ENCODE data around the gene NUDT21. TPM values are rescaled to one million over a fixed set of nuclear protein-coding genes. Genes with fewer than 3 reads are reported as not detected.

The NUDT21 gene
- total and polyA plus RNA-seq, 2 of the 8 experiments (the other 6 are each of a cell fraction or from before 2014, with no cell fraction given): 78.1 to 277 TPM

DNA sequence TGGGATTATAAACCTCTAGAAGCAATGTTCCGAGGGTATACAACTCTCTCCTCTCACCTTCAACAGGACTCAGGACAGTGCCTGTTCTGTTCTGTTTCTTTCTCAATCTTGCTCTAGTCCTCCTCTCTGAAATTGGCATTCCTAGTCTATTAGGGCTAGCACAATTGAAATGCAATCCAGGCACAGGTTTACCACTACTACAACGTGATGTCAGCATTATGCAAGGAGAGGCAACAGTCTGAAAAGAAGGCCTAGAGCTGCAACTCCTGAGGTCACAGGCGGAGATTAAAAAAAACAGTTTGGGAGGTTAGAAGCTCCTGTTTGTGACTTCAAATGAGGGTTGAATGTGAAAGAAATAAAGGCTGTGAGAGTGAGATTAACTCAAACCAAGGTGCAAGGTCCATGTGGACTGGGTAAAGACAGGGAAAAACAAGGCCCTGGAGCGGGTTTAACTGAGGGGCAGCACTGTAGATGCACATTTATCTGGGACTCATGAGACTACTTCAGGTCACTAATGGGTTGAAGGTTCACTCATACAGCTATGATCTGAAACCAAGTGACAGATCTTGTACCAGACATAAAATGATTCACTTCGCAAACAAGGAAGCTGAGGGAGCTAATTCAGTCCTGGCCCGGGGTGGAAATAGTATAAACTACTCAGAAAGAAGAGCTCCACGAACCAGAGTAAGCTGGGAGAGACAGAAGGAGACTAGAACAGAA, 42.6 kb downstream of the NUDT21 start:
- H3K36me3 ChIP-seq (ENCODE audit: control insufficient read depth in 2 of 4, insufficient read depth in 4 of 4, low read length in 3 of 4): peaks cover 0 to 6% (median 3%) of the 10 kb centered on the region in 4 experiments; a peak in 4 of 8 replicates
- FAIRE-seq: no peak
- TF ChIP-seq CHD1 (IDR thresholded peaks at IDR 0.05; ENCODE audit: low read depth, low read length) (no peak), FOSL1 (IDR thresholded peaks at IDR 0.05; ENCODE audit: insufficient read depth, low read depth, low read length) (no peak), CREB1 (IDR thresholded peaks at IDR 0.05) (no peak), PHF8 (conservative IDR thresholded peaks at IDR 0.05; ENCODE audit: low read depth, low read length) (no peak), GABPA (IDR thresholded peaks at IDR 0.05; ENCODE audit: borderline replicate concordance, insufficient read depth, low read length) (no peak), POLR2AphosphoS5 (IDR thresholded peaks at IDR 0.05; ENCODE audit: low read depth, low read length) (no peak), HDAC2 (IDR thresholded peaks at IDR 0.05; ENCODE audit: borderline replicate concordance in 1 of 2, low read depth in 2 of 2, low read length in 2 of 2) (no peak), TEAD4 (IDR thresholded peaks at IDR 0.05; ENCODE audit: low read depth, low read length) (no peak), CHD2 (IDR thresholded peaks at IDR 0.05; ENCODE audit: low read length) (no peak), JUND (IDR thresholded peaks at IDR 0.05; ENCODE audit: low read length) (no peak)
- TF ChIP-seq, protein P1, sequence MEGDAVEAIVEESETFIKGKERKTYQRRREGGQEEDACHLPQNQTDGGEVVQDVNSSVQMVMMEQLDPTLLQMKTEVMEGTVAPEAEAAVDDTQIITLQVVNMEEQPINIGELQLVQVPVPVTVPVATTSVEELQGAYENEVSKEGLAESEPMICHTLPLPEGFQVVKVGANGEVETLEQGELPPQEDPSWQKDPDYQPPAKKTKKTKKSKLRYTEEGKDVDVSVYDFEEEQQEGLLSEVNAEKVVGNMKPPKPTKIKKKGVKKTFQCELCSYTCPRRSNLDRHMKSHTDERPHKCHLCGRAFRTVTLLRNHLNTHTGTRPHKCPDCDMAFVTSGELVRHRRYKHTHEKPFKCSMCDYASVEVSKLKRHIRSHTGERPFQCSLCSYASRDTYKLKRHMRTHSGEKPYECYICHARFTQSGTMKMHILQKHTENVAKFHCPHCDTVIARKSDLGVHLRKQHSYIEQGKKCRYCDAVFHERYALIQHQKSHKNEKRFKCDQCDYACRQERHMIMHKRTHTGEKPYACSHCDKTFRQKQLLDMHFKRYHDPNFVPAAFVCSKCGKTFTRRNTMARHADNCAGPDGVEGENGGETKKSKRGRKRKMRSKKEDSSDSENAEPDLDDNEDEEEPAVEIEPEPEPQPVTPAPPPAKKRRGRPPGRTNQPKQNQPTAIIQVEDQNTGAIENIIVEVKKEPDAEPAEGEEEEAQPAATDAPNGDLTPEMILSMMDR (IDR thresholded peaks at IDR 0.05; ENCODE audit: control extremely low read depth in 1 of 3, insufficient read depth in 1 of 3, low read depth in 1 of 3, low read length in 3 of 3): no peak

More for the DNA sequence above, 42.6 kb downstream of the NUDT21 start:
- H3K56ac ChIP-seq (replicated peaks; ENCODE audit: insufficient read length, low read depth, low read length): no peak overlapping the region
- no peak overlapping the region for H2AFZ ChIP-seq (ENCODE audit: low read length)
- H3K4ac ChIP-seq (replicated peaks; ENCODE audit: insufficient read length, low read depth, low read length): no peak overlapping the region
- no peaks in the 10 kb centered on the region for H3K79me2 ChIP-seq (ENCODE audit: control insufficient read depth in 1 of 2, insufficient read depth in 2 of 2, low read length in 2 of 2)
- DNase-seq (ENCODE audit: low read depth in 1 of 2, low spot score in 2 of 2): no peak
- no peak overlapping the region for H2BK12ac ChIP-seq (ENCODE audit: low read depth, low read length)
- H3K4me3 ChIP-seq (ENCODE audit: extremely low read depth in 1 of 4, insufficient read depth in 2 of 4, low read depth in 3 of 4, low read length in 4 of 4): no peak overlapping the region
- CTCF ChIA-PET (ENCODE audit: partially characterized antibody): interaction anchor here (0.9 to 1.2 kb wide), 2 partner anchors 9 to 10 kb away, joined by 3 to 4 read pairs; no protein-coding TSS in a partner anchor
- H3K9ac ChIP-seq (replicated peaks in 1 of 4; ENCODE audit: extremely low read depth in 1 of 4, low read depth in 3 of 4, low read length in 3 of 4): no peak overlapping the region
- H3K18ac ChIP-seq (ENCODE audit: extremely low read depth, low read length): no peak overlapping the region
- H3K14ac ChIP-seq (ENCODE audit: insufficient read length): no peak overlapping the region
- H2BK5ac ChIP-seq (ENCODE audit: low read depth, low read length): no peak overlapping the region
- POLR2A ChIA-PET (ENCODE audit: partially characterized antibody): no interaction called here
- no peak overlapping the region for H3K4me2 ChIP-seq (ENCODE audit: insufficient read depth in 1 of 2, low read depth in 2 of 2, low read length in 2 of 2)
- no peaks in the 10 kb centered on the region for H4K20me1 ChIP-seq (replicated peaks in 1 of 2; ENCODE audit: control insufficient read depth in 1 of 2, insufficient read depth in 2 of 2, low read length in 2 of 2)
- no peak overlapping the region for H2BK20ac ChIP-seq (ENCODE audit: low read length)
- H3K9me3 ChIP-seq (ENCODE audit: insufficient read depth in 2 of 2, low read depth in 1 of 2, low read length in 1 of 2): no peaks in the 10 kb centered on the region
- no peaks in the 10 kb centered on the region for H3K23me2 ChIP-seq (ENCODE audit: low read depth, low read length)
- no peak overlapping the region for H2AK5ac ChIP-seq (ENCODE audit: low read depth, low read length)
- no peaks in the 10 kb centered on the region for H3K4me1 ChIP-seq (replicated peaks in 1 of 4; ENCODE audit: control insufficient read depth in 3 of 4, insufficient read depth in 4 of 4, low read length in 3 of 4)
- no peak overlapping the region for H3K27ac ChIP-seq (ENCODE audit: low read depth, low read length)
- no peaks in the 10 kb centered on the region for H3K27me3 ChIP-seq (replicated peaks in 1 of 4; ENCODE audit: control insufficient read depth in 3 of 4, extremely low read depth in 1 of 4, insufficient read depth in 3 of 4, low read length in 3 of 4)
- H4K91ac ChIP-seq (replicated peaks; ENCODE audit: insufficient read length, low read length): no peak overlapping the region
- 76% methylated on average over 7 of the region's 7 CpGs; no CpG with 5 or more reads in 1 of the 2 experiments for WGBS, 2 experiments (ENCODE audit: extremely low coverage in 1 of 2, insufficient coverage in 1 of 2, insufficient read length in 1 of 2, insufficient replicate concordance in 2 of 2, low coverage in 1 of 2, low lambda C conversion rate in 2 of 2, missing lambda C conversion rate in 1 of 2)
- H3K23ac ChIP-seq (ENCODE audit: insufficient read length): no peak overlapping the region
- no peak overlapping the region for H2BK120ac ChIP-seq (replicated peaks; ENCODE audit: low read depth, low read length)
- H4K8ac ChIP-seq (ENCODE audit: extremely low read depth, insufficient read depth, low read length): no peak overlapping the region
- H4K5ac ChIP-seq (ENCODE audit: insufficient read length, low read depth, low read length): no peak overlapping the region
- no peaks in the 10 kb centered on the region for H3K79me1 ChIP-seq (ENCODE audit: low read depth, low read length)
- no peak overlapping the region for H2BK15ac ChIP-seq (ENCODE audit: low read length)

Data from H1 (cell line).